Neural progenitor cell (in vitro differentiated cells): ENCODE results near the gene RIPPLY3. TPM values are rescaled to one million over a fixed set of nuclear protein-coding genes. Genes with fewer than 3 reads are reported as not detected.

Experiments used
- DNase-seq: peaks from one replicate; pipeline ENCODE4 v3.0.0-alpha.2; 2016; ENCODE audit warnings: low spot score
- H2AFZ ChIP-seq: fragments of 200-600 bp; sonication (generic); replicated peaks from 2 replicates; pipeline ENCODE4 v1.6.1; 2016; ENCODE audit warnings: antibody characterized with exemption
- H3F3A ChIP-seq: fragments of 200-600 bp; sonication (generic); 2 replicates; pipeline ENCODE4 v1.6.1; 2016; ENCODE audit warnings: antibody characterized with exemption, low read depth
- H3K27ac ChIP-seq: fragments of 200-600 bp; sonication (generic); 2 replicates; pipeline ENCODE4 v1.5.1; 2016; ENCODE audit warnings: mild to moderate bottlenecking
- H3K27me3 ChIP-seq: fragments of 200-600 bp; sonication (generic); 2 replicates; pipeline ENCODE4 v1.6.1; 2016; ENCODE audit warnings: mild to moderate bottlenecking, moderate library complexity
- H3K36me3 ChIP-seq: fragments of 200-600 bp; sonication (generic); 2 replicates; pipeline ENCODE4 v1.5.1; 2016
- H3K4me1 ChIP-seq: fragments of 200-600 bp; sonication (generic); 2 replicates; pipeline ENCODE4 v1.6.1; 2016; ENCODE audit warnings: mixed run types
- H3K4me2 ChIP-seq: fragments of 200-600 bp; sonication (generic); 2 replicates; pipeline ENCODE4 v1.6.1; 2016
- H3K4me3 ChIP-seq: fragments of 200-600 bp; sonication (generic); 2 replicates; pipeline ENCODE4 v1.5.1; 2016
- H3K79me2 ChIP-seq: fragments of 200-600 bp; sonication (generic); 2 replicates; pipeline ENCODE4 v1.6.1; 2016; ENCODE audit warnings: low read depth
- H3K9ac ChIP-seq: fragments of 200-600 bp; sonication (generic); 2 replicates; pipeline ENCODE4 v1.6.1; 2016
- H3K9me3 ChIP-seq: fragments of 200-600 bp; sonication (generic); 2 replicates; pipeline ENCODE4 v1.5.1; 2016; ENCODE audit warnings: low read depth
- H4K20me1 ChIP-seq: fragments of 200-600 bp; sonication (generic); 2 replicates; pipeline ENCODE4 v1.6.1; 2016; ENCODE audit warnings: low read depth
- H3K27ac Mint-ChIP-seq: 3 replicates; pipeline ENCODE4 v1.8.0; 2021; ENCODE audit warnings: mixed read lengths
- H3K27me3 Mint-ChIP-seq: 2 replicates; pipeline ENCODE4 v1.8.0; 2022; ENCODE audit warnings: low read depth, mild to moderate bottlenecking, inconsistent platforms, moderate library complexity, mixed read lengths; ENCODE audit not compliant: insufficient read depth
- H3K36me3 Mint-ChIP-seq: 3 replicates; pipeline ENCODE4 v1.8.0; 2021; ENCODE audit warnings: mixed read lengths
- H3K4me1 Mint-ChIP-seq: 3 replicates; pipeline ENCODE4 v1.8.0; 2021; ENCODE audit warnings: mixed read lengths
- H3K4me3 Mint-ChIP-seq: 3 replicates; pipeline ENCODE4 v1.8.0; 2021; ENCODE audit warnings: mild to moderate bottlenecking, moderate library complexity, mixed read lengths
- H3K9me3 Mint-ChIP-seq: 3 replicates; pipeline ENCODE4 v1.8.0; 2020; ENCODE audit warnings: mixed read lengths
- EZH2 ChIP-seq: fragments of 200-600 bp; sonication (generic); IDR thresholded peaks from 2 replicates; pipeline ENCODE4 v1.6.1; 2017; ENCODE audit warnings: antibody characterized with exemption, mild to moderate bottlenecking, moderate library complexity
- EZH2phosphoT487 ChIP-seq: fragments of 200-600 bp; sonication (generic); IDR thresholded peaks from 2 replicates; pipeline ENCODE4 v1.6.1; 2017; ENCODE audit warnings: antibody characterized with exemption
- total RNA-seq: library from RNA; depleted of rRNA; stranded (reverse); fragments of >200 nt; gene quantifications from 2 replicates; pipeline ENCODE4 v1.2.3, GENCODE V29; 2015; ENCODE audit warnings: low replicate concordance
- TF ChIP-seq, protein P1 (sequence below): fragments of 200-600 bp; sonication (generic); IDR thresholded peaks from 2 replicates; pipeline ENCODE4 v1.5.1; 2017; ENCODE audit warnings: antibody characterized with exemption, mild to moderate bottlenecking

Gene RIPPLY3
- total RNA-seq, 1 donor from 2014 or later = 2.8 TPM

DNA sequence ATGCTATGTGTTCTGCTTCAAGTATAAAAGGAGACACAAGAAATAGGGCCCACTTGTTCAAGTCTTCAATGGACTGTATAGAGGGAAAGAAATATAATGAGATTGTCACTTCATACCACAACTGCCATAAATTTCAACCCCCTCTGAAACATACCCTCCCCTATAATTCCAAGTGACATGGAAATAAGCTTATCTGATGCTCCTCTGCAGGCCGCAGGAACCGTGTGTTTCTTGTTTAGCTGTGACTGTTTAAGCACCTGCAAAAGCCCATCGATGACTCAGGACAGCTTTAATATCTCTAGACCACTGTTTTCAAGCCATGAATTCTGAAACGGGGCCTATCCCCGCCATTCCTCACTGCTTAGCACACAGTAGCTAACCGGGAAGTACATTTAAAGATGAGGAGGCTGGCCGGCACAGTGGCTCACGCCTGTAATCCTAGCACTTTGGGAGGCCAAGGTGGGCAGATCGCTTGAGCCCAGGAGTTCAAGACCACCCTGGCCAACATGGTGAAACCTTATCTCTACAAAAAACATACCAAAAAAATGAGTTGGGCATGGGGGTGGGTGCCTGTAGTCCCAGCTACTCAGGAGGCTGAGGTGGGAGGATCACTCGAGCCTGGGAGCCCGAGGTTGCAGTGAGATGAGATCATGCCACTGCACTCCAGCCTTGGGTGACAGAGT, 44.3 kb upstream of the RIPPLY3 start:
- H3K4me2 ChIP-seq = no peak overlapping the region

DNA sequence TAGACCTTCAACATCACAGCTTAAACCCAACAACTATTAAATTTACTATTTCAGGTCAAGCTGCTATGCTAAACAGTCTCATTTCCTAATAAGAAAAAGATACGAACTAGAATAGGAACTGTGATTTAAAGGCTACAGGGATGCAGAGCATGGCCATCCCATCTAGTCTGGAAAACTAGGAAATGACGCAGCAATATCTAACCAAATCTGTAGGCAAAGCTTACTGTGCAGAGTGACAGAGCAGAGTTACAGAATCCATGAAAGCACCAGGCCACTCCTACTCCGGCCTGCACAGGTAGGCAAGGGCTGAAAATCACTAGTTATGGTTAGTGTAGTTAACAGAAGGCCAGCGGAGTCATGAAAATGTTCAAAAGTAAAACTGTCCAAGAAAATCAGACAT, 42.1 kb upstream of the RIPPLY3 start:
- Histone ChIP-seq H3K4me3 (no peak overlapping the region), H3K79me2 (no peaks in the 10 kb centered on the region), H3K4me1 (no peaks in the 10 kb centered on the region), H3K9ac (no peak overlapping the region), H2AFZ (no peak overlapping the region), H4K20me1 (no peaks in the 10 kb centered on the region), H3K27me3 (no peaks in the 10 kb centered on the region), H3F3A (peaks cover 28% of the 10 kb centered on the region), H3K27ac (no peak overlapping the region), H3K9me3 (no peaks in the 10 kb centered on the region), H3K36me3 (no peaks in the 10 kb centered on the region), H3K4me2 (no peak overlapping the region)
- peaks cover 17% of the 10 kb centered on the region for H3K4me1 Mint-ChIP-seq
- TF ChIP-seq, protein P1, sequence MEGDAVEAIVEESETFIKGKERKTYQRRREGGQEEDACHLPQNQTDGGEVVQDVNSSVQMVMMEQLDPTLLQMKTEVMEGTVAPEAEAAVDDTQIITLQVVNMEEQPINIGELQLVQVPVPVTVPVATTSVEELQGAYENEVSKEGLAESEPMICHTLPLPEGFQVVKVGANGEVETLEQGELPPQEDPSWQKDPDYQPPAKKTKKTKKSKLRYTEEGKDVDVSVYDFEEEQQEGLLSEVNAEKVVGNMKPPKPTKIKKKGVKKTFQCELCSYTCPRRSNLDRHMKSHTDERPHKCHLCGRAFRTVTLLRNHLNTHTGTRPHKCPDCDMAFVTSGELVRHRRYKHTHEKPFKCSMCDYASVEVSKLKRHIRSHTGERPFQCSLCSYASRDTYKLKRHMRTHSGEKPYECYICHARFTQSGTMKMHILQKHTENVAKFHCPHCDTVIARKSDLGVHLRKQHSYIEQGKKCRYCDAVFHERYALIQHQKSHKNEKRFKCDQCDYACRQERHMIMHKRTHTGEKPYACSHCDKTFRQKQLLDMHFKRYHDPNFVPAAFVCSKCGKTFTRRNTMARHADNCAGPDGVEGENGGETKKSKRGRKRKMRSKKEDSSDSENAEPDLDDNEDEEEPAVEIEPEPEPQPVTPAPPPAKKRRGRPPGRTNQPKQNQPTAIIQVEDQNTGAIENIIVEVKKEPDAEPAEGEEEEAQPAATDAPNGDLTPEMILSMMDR = no peak
- no peak for TF ChIP-seq EZH2
- no peak for TF ChIP-seq EZH2phosphoT487
- H3K27ac Mint-ChIP-seq = no peak overlapping the region
- no peak overlapping the region for H3K4me3 Mint-ChIP-seq
- peaks cover 6% of the 10 kb centered on the region for H3K36me3 Mint-ChIP-seq
- H3K9me3 Mint-ChIP-seq = no peaks in the 10 kb centered on the region
- peaks cover 7% of the 10 kb centered on the region for H3K27me3 Mint-ChIP-seq
- DNase-seq = no peak

More for the DNA sequence above, 44.3 kb upstream of the RIPPLY3 start:
- H2AFZ ChIP-seq = no peak overlapping the region
- H3K9me3 Mint-ChIP-seq = no peaks in the 10 kb centered on the region
- peaks cover under 1% of the 10 kb centered on the region for H3K36me3 Mint-ChIP-seq
- no peaks in the 10 kb centered on the region for H3K27me3 ChIP-seq
- peaks cover 7% of the 10 kb centered on the region for H3K27me3 Mint-ChIP-seq
- H3K4me3 Mint-ChIP-seq = no peak overlapping the region
- H3F3A ChIP-seq = peaks cover 18% of the 10 kb centered on the region
- no peak overlapping the region for H3K27ac ChIP-seq
- no peaks in the 10 kb centered on the region for H4K20me1 ChIP-seq
- H3K9ac ChIP-seq = no peak overlapping the region
- TF ChIP-seq EZH2 (no peak), EZH2phosphoT487 (no peak)
- TF ChIP-seq, protein P1 = no peak
- H3K4me1 Mint-ChIP-seq = peaks cover 17% of the 10 kb centered on the region
- H3K36me3 ChIP-seq = no peaks in the 10 kb centered on the region
- H3K79me2 ChIP-seq = no peaks in the 10 kb centered on the region
- no peaks in the 10 kb centered on the region for H3K4me1 ChIP-seq
- no peaks in the 10 kb centered on the region for H3K9me3 ChIP-seq
- H3K27ac Mint-ChIP-seq = no peak overlapping the region
- DNase-seq = no peak
- no peak overlapping the region for H3K4me3 ChIP-seq

DNA sequence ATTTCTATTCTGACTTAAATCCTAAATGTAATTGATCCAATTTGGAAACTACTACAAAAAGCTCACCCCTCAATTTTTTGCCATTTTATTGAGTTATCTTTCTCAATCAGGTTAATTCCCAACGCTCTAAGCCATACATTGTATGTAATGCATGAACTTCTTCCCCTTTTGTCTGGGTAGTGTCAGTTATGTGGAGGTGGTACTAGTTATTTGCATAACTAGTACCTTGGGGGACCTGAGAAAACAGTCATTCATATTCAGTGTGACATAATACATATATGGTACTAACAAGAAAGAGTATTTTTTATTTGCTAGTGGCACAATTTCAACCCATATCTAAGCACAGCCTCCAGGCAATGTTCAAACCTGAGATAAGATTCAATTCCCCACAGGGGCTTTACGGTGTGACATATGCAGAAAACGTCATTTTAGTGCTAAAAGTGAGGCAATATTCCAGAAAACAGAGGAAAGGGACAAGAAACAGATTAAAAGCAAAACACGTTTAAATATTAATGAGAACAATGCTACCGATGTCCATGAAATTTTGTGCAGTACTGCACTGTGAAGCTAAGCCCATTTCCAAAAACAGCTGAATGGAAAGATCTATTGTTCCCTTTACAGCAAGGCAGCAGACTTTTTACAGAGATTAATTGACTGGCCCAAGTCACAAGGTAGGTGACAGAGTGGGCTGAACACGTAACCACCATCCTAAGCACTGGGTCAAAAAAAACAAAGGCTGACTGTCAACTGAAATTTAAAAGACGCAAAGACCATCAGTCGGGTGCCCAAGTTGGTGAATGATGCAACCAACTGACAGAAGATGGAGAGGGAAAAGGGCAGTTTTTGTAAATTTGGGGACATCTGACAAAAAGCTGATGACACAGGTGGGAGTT, 41.4 kb upstream of the RIPPLY3 start:
- H2AFZ ChIP-seq = no peak overlapping the region
- DNase-seq = no peak
- H4K20me1 ChIP-seq = no peaks in the 10 kb centered on the region
- H3K79me2 ChIP-seq = no peaks in the 10 kb centered on the region
- no peak overlapping the region for H3K4me2 ChIP-seq
- Mint-ChIP-seq H3K9me3 (no peaks in the 10 kb centered on the region), H3K27ac (peak overlapping the region; percentile 75), H3K27me3 (peaks cover 5% of the 10 kb centered on the region), H3K36me3 (peaks cover 10% of the 10 kb centered on the region), H3K4me3 (peak overlapping the region; percentile 87), H3K4me1 (peaks cover 15% of the 10 kb centered on the region)
- H3F3A ChIP-seq = peaks cover 28% of the 10 kb centered on the region
- H3K27me3 ChIP-seq = no peaks in the 10 kb centered on the region
- TF ChIP-seq EZH2 (no peak), EZH2phosphoT487 (no peak)
- TF ChIP-seq, protein P1 = no peak
- H3K36me3 ChIP-seq = no peaks in the 10 kb centered on the region
- H3K9ac ChIP-seq = no peak overlapping the region
- peak overlapping the region; percentile 94 for H3K4me3 ChIP-seq
- no peaks in the 10 kb centered on the region for H3K9me3 ChIP-seq
- H3K4me1 ChIP-seq = no peaks in the 10 kb centered on the region
- no peak overlapping the region for H3K27ac ChIP-seq
